Panc1 (cell line): ENCODE data around the gene INF2. TPM values are rescaled to one million over a fixed set of nuclear protein-coding genes. Genes with fewer than 3 reads are reported as not detected.
A peak's percentile ranks its signal among the peaks of the same experiment; 100 is the strongest.

Source experiments
- ATAC-seq: fragments of 200-7000 bp; cut with Tn5 transposase; 2 replicates; pipeline ENCODE4 v1.9.1; 2020; ENCODE audit warnings: mild to moderate bottlenecking, moderate library complexity
- BruUV-seq: library from RNA; stranded (reverse); fragments of 400-500 nt; replicated peaks from 2 replicates; lab custom pipeline; 2021; lab: Mats Ljungman, UMichigan
- CTCF ChIA-PET: fragments of 300-600 bp; sonication (Branson Sonifier 250); formaldehyde crosslinking; loops from one replicate; lab custom pipeline; 2022; ENCODE audit warnings: antibody characterized with exemption; lab: Charles Lee
- POLR2A ChIA-PET: fragments of 300-600 bp; sonication (Branson Sonifier 250); formaldehyde crosslinking; loops from one replicate; lab custom pipeline; 2022; ENCODE audit warnings: antibody characterized with exemption; lab: Charles Lee
- DNase-seq: peaks from one replicate; pipeline ENCODE4 v3.0.0-alpha.2; 2010; ENCODE audit warnings: low read depth, low spot score
- H3K27ac ChIP-seq: 2 replicates; pipeline ENCODE4 v1.5.1; 2011; ENCODE audit warnings: mild to moderate bottlenecking, low read length, inconsistent platforms
- H3K27me3 ChIP-seq: fragments of 200-500 bp; sonication (Bioruptor generic); 2 replicates; pipeline ENCODE4 v1.6.0; 2014; ENCODE audit warnings: low read length, inconsistent platforms; ENCODE audit not compliant: control insufficient read depth, insufficient read depth
- H3K36me3 ChIP-seq: fragments of 200-500 bp; sonication (Bioruptor generic); 2 replicates; pipeline ENCODE4 v1.5.1; 2014; ENCODE audit warnings: inconsistent platforms, mild to moderate bottlenecking, low read length, moderate library complexity; ENCODE audit not compliant: control insufficient read depth, insufficient read depth
- H3K4me1 ChIP-seq: 2 replicates; pipeline ENCODE4 v1.5.1; 2011; ENCODE audit warnings: inconsistent platforms, mild to moderate bottlenecking, low read length, moderate library complexity; ENCODE audit not compliant: control insufficient read depth, insufficient read depth
- H3K4me3 ChIP-seq, 2 experiments: 2 replicates each; pipeline ENCODE4 v1.5.1; 2011 to 2012; ENCODE audit warnings: low read depth in 2 of 2, low read length in 2 of 2, mild to moderate bottlenecking in 2 of 2, inconsistent platforms in 1 of 2, moderate library complexity in 1 of 2
- H3K9me3 ChIP-seq: fragments of 200-500 bp; sonication (Bioruptor generic); 2 replicates; pipeline ENCODE4 v1.5.1; 2014; ENCODE audit warnings: low read depth, mild to moderate bottlenecking, inconsistent platforms, low read length, moderate library complexity; ENCODE audit not compliant: control insufficient read depth, insufficient read depth
- POLR2AphosphoS5 ChIP-seq: IDR thresholded peaks from 2 replicates; pipeline ENCODE4 v1.6.1; 2012; ENCODE audit warnings: mild to moderate bottlenecking, low read depth, low read length, moderate library complexity
- SIN3A ChIP-seq: IDR thresholded peaks from 2 replicates; pipeline ENCODE4 v1.6.1; 2012; ENCODE audit warnings: low read depth, mild to moderate bottlenecking, low read length, moderate library complexity, borderline replicate concordance; ENCODE audit not compliant: insufficient read depth
- TCF7L2 ChIP-seq: IDR thresholded peaks from 2 replicates; pipeline ENCODE4 v1.6.1; 2011; ENCODE audit warnings: mild to moderate bottlenecking, low read depth, low read length, inconsistent platforms
- in situ Hi-C: cut with HindIII; loops from 2 replicates; pipeline ENCODE4 v1.10.0; 2016; ENCODE audit warnings: low sequenced_read_pairs, low pct_unique_long_range_greater_than_20kb
- intact Hi-C: fragments of 100-400 bp; cut with micrococcal nuclease; formaldehyde crosslinking; loops from one replicate; pipeline ENCODE4 v1.10.0; 2022; ENCODE audit not compliant: unreplicated experiment
- total RNA-seq: library from RNA; stranded (reverse); gene quantifications from one replicate; pipeline ENCODE4 v1.2.1, GENCODE V29; 2021; ENCODE audit not compliant: unreplicated experiment
- TF ChIP-seq, protein P1 (sequence below), 2 experiments: IDR thresholded peaks; 2 replicates each; pipeline ENCODE4 v1.6.1; 2011 to 2012; ENCODE audit warnings: low read depth in 2 of 2, control low read depth in 1 of 2, low read length in 1 of 2, mild to moderate bottlenecking in 1 of 2, moderate library complexity in 1 of 2; ENCODE audit not compliant: insufficient read depth in 1 of 2
- TF ChIP-seq, protein P2 (sequence below): fragments of 450-650 bp; IDR thresholded peaks from 2 replicates; pipeline ENCODE4 v1.5.1; 2017; ENCODE audit warnings: mild to moderate bottlenecking

Gene INF2
- total RNA-seq, 1 experiment from 2014 or later = 195 TPM

DNA sequence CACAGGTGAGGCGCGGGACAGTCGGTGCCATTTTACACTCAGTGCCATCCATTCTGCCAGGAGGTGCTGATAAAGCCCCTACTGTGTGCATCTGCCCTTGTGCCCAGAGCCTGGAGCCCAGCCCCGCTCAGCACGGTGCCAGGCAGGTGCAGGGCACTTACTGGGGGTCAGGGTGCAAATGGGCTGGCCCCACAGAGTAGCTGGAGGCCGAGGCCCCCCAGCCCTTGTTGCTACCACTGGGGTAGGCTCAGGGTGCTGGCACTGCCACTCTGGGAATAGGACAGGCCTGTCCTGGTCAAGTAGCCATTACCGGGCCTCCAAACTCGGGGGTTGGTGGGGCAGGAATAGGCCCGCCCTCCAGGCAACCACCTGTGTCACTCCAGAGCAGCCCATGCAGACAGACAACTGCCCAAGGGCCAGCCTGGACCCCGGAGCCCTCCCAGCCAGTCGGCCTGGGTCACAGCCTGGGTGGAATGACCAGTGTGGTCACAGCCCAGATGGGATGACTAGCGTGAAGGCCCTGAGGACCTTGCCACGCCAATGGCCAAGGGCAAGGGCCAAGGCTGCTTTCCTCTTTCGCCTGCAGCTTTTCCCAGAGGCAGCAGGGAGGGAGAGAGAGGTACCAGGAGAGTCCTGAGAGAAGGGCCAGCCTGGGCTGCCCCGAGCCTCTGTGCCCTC is 3.0 kb downstream of the INF2 start:
- TF ChIP-seq, protein P1, sequence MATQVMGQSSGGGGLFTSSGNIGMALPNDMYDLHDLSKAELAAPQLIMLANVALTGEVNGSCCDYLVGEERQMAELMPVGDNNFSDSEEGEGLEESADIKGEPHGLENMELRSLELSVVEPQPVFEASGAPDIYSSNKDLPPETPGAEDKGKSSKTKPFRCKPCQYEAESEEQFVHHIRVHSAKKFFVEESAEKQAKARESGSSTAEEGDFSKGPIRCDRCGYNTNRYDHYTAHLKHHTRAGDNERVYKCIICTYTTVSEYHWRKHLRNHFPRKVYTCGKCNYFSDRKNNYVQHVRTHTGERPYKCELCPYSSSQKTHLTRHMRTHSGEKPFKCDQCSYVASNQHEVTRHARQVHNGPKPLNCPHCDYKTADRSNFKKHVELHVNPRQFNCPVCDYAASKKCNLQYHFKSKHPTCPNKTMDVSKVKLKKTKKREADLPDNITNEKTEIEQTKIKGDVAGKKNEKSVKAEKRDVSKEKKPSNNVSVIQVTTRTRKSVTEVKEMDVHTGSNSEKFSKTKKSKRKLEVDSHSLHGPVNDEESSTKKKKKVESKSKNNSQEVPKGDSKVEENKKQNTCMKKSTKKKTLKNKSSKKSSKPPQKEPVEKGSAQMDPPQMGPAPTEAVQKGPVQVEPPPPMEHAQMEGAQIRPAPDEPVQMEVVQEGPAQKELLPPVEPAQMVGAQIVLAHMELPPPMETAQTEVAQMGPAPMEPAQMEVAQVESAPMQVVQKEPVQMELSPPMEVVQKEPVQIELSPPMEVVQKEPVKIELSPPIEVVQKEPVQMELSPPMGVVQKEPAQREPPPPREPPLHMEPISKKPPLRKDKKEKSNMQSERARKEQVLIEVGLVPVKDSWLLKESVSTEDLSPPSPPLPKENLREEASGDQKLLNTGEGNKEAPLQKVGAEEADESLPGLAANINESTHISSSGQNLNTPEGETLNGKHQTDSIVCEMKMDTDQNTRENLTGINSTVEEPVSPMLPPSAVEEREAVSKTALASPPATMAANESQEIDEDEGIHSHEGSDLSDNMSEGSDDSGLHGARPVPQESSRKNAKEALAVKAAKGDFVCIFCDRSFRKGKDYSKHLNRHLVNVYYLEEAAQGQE (IDR thresholded peaks at IDR 0.05; ENCODE audit: insufficient read depth in 1 of 2, low read depth in 2 of 2, low read length in 1 of 2) = no peak
- TF ChIP-seq POLR2AphosphoS5 = no peak
- TF ChIP-seq TCF7L2 = no peak
- no peak for TF ChIP-seq SIN3A
- TF ChIP-seq, protein P2, sequence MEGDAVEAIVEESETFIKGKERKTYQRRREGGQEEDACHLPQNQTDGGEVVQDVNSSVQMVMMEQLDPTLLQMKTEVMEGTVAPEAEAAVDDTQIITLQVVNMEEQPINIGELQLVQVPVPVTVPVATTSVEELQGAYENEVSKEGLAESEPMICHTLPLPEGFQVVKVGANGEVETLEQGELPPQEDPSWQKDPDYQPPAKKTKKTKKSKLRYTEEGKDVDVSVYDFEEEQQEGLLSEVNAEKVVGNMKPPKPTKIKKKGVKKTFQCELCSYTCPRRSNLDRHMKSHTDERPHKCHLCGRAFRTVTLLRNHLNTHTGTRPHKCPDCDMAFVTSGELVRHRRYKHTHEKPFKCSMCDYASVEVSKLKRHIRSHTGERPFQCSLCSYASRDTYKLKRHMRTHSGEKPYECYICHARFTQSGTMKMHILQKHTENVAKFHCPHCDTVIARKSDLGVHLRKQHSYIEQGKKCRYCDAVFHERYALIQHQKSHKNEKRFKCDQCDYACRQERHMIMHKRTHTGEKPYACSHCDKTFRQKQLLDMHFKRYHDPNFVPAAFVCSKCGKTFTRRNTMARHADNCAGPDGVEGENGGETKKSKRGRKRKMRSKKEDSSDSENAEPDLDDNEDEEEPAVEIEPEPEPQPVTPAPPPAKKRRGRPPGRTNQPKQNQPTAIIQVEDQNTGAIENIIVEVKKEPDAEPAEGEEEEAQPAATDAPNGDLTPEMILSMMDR = no peak
- Histone ChIP-seq H3K27ac (peak overlapping the region; percentile 88), H3K36me3 (peaks cover 6% of the 10 kb centered on the region; the same call in 1 of the 2 replicates), H3K27me3 (no peaks in the 10 kb centered on the region), H3K4me1 (peaks cover 64% of the 10 kb centered on the region), H3K9me3 (no peaks in the 10 kb centered on the region), H3K4me3 (peak overlapping the region; percentile 73 to 78)
- in situ Hi-C loops = no loop called here
- ChIA-PET POLR2A (interaction anchor here (0.6 kb wide), 1 partner anchor 108 kb away, joined by 18 read pairs; no protein-coding TSS in a partner anchor), CTCF (no interaction called here)
- no peak for ATAC-seq
- no peak for DNase-seq
- intact Hi-C loops = no loop called here
- no TSS peak for BruUV-seq

DNA sequence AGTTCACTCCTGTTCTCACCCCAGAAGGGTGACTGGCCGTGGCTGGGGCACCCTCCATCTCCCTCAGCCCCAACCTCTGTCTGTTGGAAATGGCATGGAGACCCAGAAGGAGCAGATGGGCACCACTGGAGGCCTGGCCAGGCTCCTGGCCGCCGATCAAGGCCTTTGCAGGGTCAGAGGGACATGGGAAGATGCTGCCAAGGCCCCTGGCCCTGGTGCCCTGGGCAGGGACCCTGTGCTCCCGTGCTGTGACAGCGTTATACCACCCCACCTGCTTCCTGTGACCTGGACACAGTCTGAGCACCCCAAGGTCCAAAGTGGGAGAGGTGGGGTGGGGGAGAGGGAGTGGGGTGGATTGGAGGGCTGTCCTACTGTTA is 3.5 kb downstream of the INF2 start:
- in situ Hi-C loops = no loop called here
- TF ChIP-seq SIN3A (no peak), POLR2AphosphoS5 (no peak), TCF7L2 (no peak)
- TF ChIP-seq, protein P1 (IDR thresholded peaks at IDR 0.05; ENCODE audit: insufficient read depth in 1 of 2, low read depth in 2 of 2, low read length in 1 of 2) = no peak
- TF ChIP-seq, protein P2 = no peak
- H3K36me3 ChIP-seq = peaks cover 6% of the 10 kb centered on the region; the same call in 1 of the 2 replicates
- ChIA-PET POLR2A (no interaction called here), CTCF (no interaction called here)
- peaks cover 66% of the 10 kb centered on the region for H3K4me1 ChIP-seq
- no TSS peak for BruUV-seq
- no peaks in the 10 kb centered on the region for H3K27me3 ChIP-seq
- intact Hi-C loops = no loop called here
- ATAC-seq (no peak), DNase-seq (no peak)
- H3K9me3 ChIP-seq = no peaks in the 10 kb centered on the region
- peak overlapping the region; percentile 73 to 78 for H3K4me3 ChIP-seq
- peak overlapping the region; percentile 88 for H3K27ac ChIP-seq
